Hindlimb muscle (tissue), 1 donor: Measurements from ENCODE around the gene UFSP2. TPM values are rescaled to one million over a fixed set of nuclear protein-coding genes. Genes with fewer than 3 reads are reported as not detected.

Source experiments
- polyA plus RNA-seq: library from polyadenylated mRNA; unstranded; fragments of 120-200 nt; gene quantifications from one replicate; pipeline ENCODE4 v1.2.1, GENCODE V29; 2013; ENCODE audit not compliant: insufficient read length

UFSP2 gene
- polyA plus RNA-seq, 1 donor = 48.8 TPM

Other genes starting within 250 kb of the UFSP2 start
- gene CFAP97, start 222.0 kb downstream of the UFSP2 start, polyA plus RNA-seq = 28.3 TPM
- gene SNX25, start 216.4 kb downstream of the UFSP2 start, polyA plus RNA-seq = 7.7 TPM
- 4.7 TPM for gene LRP2BP, start 30.0 kb downstream of the UFSP2 start, polyA plus RNA-seq
- gene ANKRD37, start 29.1 kb downstream of the UFSP2 start, polyA plus RNA-seq = 16.0 TPM
- gene CCDC110, start 45.8 kb upstream of the UFSP2 start, polyA plus RNA-seq = 1.6 TPM
- 410 TPM for gene PDLIM3, start 109.5 kb upstream of the UFSP2 start, polyA plus RNA-seq